ENCODE data around the gene SYT8. TPM values are rescaled to one million over a fixed set of nuclear protein-coding genes. Genes with fewer than 3 reads are reported as not detected.
A peak's percentile ranks its signal among the peaks of the same experiment; 100 is the strongest.

Gene SYT8, protein sequence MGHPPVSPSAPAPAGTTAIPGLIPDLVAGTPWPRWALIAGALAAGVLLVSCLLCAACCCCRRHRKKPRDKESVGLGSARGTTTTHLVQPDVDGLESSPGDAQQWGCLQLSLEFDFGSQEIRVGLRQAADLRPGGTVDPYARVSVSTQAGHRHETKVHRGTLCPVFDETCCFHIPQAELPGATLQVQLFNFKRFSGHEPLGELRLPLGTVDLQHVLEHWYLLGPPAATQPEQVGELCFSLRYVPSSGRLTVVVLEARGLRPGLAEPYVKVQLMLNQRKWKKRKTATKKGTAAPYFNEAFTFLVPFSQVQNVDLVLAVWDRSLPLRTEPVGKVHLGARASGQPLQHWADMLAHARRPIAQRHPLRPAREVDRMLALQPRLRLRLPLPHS
- total RNA-seq (not detected), polyA plus RNA-seq (under 1 TPM in 1 of 2 donors, not detected in 1; 0.08 TPM)
- long read RNA-seq, donor 1, result 0 reads
- long read RNA-seq, donor 2, result 0 reads
- long read RNA-seq, donor 3, result 0 reads

DNA sequence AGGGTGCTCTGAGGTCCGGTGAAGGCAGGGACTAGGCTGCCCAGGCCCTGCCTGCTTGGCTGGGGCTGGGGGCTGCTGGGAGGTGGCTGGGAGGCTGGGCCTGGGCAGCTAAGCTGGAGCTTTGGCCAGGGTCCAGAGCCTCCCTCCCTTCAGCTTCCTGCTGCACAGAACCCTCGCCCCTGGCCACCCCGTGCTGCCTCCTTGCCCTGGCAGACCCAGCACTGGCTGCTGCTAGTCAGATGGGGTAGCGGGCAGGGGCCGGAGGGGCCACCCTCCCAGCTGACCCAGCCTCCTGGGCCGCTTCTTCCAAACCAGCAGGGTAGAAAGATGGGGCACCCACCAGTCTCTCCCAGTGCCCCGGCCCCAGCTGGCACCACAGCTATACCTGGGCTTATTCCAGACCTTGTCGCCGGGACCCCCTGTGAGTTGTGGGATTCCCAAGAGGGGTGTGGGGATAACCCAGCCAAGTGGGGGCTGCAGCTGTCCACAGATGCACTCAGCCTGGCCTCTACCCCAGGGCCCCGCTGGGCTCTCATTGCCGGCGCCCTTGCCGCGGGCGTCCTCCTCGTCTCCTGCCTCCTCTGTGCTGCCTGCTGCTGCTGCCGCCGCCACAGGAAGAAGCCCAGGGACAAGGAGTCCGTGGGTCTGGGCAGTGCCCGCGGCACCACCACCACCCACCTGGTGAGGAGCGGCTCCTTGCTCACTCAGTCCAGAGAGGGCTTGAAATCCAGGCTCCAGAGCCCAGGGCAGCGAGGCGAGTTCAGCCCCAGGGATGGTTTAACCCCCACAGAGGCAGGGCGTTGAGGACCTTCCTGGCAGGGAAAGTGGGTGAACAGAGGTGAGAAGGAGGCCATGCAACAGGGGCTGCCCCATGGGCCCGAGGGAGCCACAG is at the start of gene SYT8:
Gene SYT8 (plus strand): TSS at position 212 of the 892 bp plus-strand sequence. CDS start 116 bp downstream, at position 328.
- H3K36me3 ChIP-seq, result no peaks in the 10 kb centered on the region
- peaks cover 0 to 18% (median 0%) of the 10 kb centered on the region in 9 donors for H3K27me3 ChIP-seq
- H3K27ac ChIP-seq, result no peak within 1 kb of the TSS
- no peak for ATAC-seq
- H3K4me3 ChIP-seq, result no peak within 1 kb of the TSS
- WGBS, 4 donors, result 83 to 89% (median 87%) methylated on average over 20 to 26 of the region's 26 CpGs
- no peaks in the 10 kb centered on the region for H3K9me3 ChIP-seq
- TF ChIP-seq POLR2A (IDR thresholded peaks at IDR 0.05) (no peak), CTCF (IDR thresholded peaks at IDR 0.05) (no peak)
- peaks cover 0 to 37% (median 13%) of the 10 kb centered on the region in 12 donors for H3K4me1 ChIP-seq
- intact Hi-C loops (cut with DNase I), result loop anchor here in 5 of 10 donors (2.0 to 5.0 kb wide), 6 partner anchors 47 to 317 kb away; partner anchors contain the start of genes PRR33 (in 1 of the 5) and TNNT3 (in 1 of the 5)
- peak in 3 of 5 donors; percentile 20 to 56 (median 24) for DNase-seq

DNA sequence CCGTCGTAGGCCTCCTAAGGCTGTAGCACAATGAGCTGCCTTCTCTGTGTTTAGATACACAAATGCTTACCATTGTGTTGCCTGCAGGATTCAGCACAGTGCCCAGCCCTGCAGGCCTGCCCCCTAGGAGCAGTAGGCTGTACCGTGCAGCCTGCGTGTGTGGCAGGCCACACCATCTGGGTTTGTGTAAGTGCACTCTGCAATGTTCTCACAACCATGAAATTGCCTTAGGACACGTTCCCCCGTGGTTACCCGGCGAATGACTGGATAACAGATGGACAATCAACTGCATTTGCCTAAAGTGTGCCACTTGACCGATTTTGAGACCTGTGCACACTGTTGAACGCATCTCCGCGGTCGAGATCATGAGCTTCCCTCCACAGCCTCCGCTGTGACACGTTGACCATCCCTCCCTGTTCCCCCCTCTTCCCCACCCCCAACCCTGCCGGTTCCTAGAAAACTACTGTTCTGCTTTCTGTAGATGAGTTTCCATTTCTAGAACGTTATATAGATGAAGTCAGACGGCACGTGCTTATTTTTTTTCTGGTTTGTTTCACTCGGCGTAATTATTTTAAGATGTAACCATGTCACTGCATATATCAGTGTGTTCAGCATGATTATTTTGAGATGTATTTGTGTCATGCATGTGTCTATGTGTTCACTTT is 48.9 kb upstream of the SYT8 start:
- TF ChIP-seq CTCF (IDR thresholded peaks at IDR 0.05) (no peak), POLR2A (IDR thresholded peaks at IDR 0.05) (no peak)
- Histone ChIP-seq H3K27me3 (no peaks in the 10 kb centered on the region), H3K36me3 (no peaks in the 10 kb centered on the region), H3K4me1 (peaks cover 0 to 43% (median 0%) of the 10 kb centered on the region in 12 donors), H3K9me3 (peaks cover 0 to 4% (median 0%) of the 10 kb centered on the region in 12 donors), H3K27ac (peak overlapping the region in 1 of 12 donors; percentile 78), H3K4me3 (no peak overlapping the region)
- WGBS, 4 donors, result 79 to 85% (median 82%) methylated on average over 21 of the region's 21 CpGs
- intact Hi-C loops (cut with DNase I), result no loop called here
- DNase-seq (no peak), ATAC-seq (peak in 3 of 4 donors; percentile 26 to 72 (median 36))

DNA sequence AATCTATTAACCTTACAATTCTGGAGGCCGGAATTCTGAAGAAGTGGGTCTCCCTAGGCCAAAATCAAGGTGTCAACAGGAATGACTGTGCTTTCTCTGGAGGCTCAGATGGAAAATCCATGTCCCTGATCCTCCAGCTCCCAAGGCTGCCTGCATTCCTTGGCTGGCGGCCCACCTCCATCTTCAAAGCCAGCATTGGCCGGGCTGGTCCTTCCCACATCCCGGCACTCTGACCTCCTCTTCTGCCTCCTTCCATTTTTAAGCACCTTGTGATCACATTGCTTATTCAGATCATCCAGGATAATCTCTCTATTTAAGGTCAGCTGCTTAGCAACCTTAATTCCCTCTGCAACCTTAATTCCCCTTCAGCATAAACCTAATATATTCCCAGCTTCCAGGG is 48.3 kb upstream of the SYT8 start:
- WGBS, 4 donors, result 76 to 91% (median 83%) methylated on average over 4 of the region's 4 CpGs
- TF ChIP-seq CTCF (IDR thresholded peaks at IDR 0.05), result no peak

More for the DNA sequence above, 48.3 kb upstream of the SYT8 start:
- Histone ChIP-seq H3K27me3 (peaks cover 0 to 4% (median 0%) of the 10 kb centered on the region in 9 donors), H3K9me3 (peaks cover 0 to 4% (median 0%) of the 10 kb centered on the region in 12 donors), H3K4me1 (peaks cover 0 to 37% (median 0%) of the 10 kb centered on the region in 12 donors), H3K36me3 (no peaks in the 10 kb centered on the region), H3K27ac (peak overlapping the region in 1 of 12 donors; percentile 78), H3K4me3 (no peak overlapping the region)
- intact Hi-C loops (cut with DNase I), result no loop called here
- DNase-seq (no peak), ATAC-seq (no peak)
